Panc1 (cell line): ENCODE measurements around the gene ZC3H18.

ENCODE experiments used
- CTCF ChIP-seq: fragments of 450-650 bp; IDR thresholded peaks from 2 replicates; pipeline ENCODE4 v1.5.1; 2017; ENCODE audit warnings: mild to moderate bottlenecking
- POLR2AphosphoS5 ChIP-seq: IDR thresholded peaks from 2 replicates; pipeline ENCODE4 v1.6.1; 2012; ENCODE audit warnings: mild to moderate bottlenecking, low read depth, low read length, moderate library complexity
- REST ChIP-seq, 2 experiments: IDR thresholded peaks; 2 replicates each; pipeline ENCODE4 v1.6.1; 2011 to 2012; ENCODE audit warnings: low read depth in 2 of 2, control low read depth in 1 of 2, low read length in 1 of 2, mild to moderate bottlenecking in 1 of 2, moderate library complexity in 1 of 2; ENCODE audit not compliant: insufficient read depth in 1 of 2

- no peak for TF ChIP-seq CTCF
- TF ChIP-seq POLR2AphosphoS5 = no peak
- no peak for TF ChIP-seq REST (IDR thresholded peaks at IDR 0.05; ENCODE audit: insufficient read depth in 1 of 2, low read depth in 2 of 2, low read length in 1 of 2)
Measured at GRCh38 chr16:88635671-88636319, 65.6 kb downstream of the ZC3H18 start.
